GM12878 (cell line): ENCODE measurements around the gene TOE1. TPM values are rescaled to one million over a fixed set of nuclear protein-coding genes. Genes with fewer than 3 reads are reported as not detected.

ENCODE experiments used
- ATAC-seq: fragments of 200-7000 bp; cut with Tn5 transposase; 3 replicates; pipeline ENCODE4 v1.9.1; 2020; ENCODE audit warnings: mild to moderate bottlenecking, moderate library complexity
- BruUV-seq: library from RNA; stranded (reverse); fragments of 400-500 nt; replicated peaks from 2 replicates; lab custom pipeline; 2021; lab: Mats Ljungman, UMichigan
- CTCF ChIA-PET: fragments of 300-600 bp; sonication (Branson Sonifier 250); formaldehyde crosslinking; extraction: SDS; loops from one replicate; lab custom pipeline; 2021; ENCODE audit warnings: inconsistent platforms; lab: Yijun Ruan, JAX
- POLR2A ChIA-PET: fragments of 350-600 bp; formaldehyde crosslinking; extraction: SDS; loops from one replicate; lab custom pipeline; 2021; ENCODE audit warnings: inconsistent platforms; lab: Charles Lee
- RAD21 ChIA-PET: fragments of 300-600 bp; sonication (Branson Sonifier 250); formaldehyde crosslinking; loops from one replicate; lab custom pipeline; 2023; ENCODE audit warnings: antibody characterized with exemption; ENCODE audit not compliant: unreplicated experiment; lab: Charles Lee
- SMC1A ChIA-PET: fragments of 300-600 bp; sonication (Branson Sonifier 250); formaldehyde crosslinking; loops from one replicate; lab custom pipeline; 2023; ENCODE audit not compliant: unreplicated experiment, uncharacterized antibody; lab: Charles Lee
- DNase-seq: peaks from one replicate; pipeline ENCODE4 v3.0.0-alpha.2; 2011; ENCODE audit warnings: low read depth, low spot score
- FAIRE-seq: peaks from 3 replicates; lab custom pipeline; 2011; peaks lifted over from hg19 to GRCh38; lab: Jason Lieb, UNC
- H2AFZ ChIP-seq: 2 replicates; pipeline ENCODE4 v1.6.0; 2011; ENCODE audit warnings: low read depth, low read length, control low read depth; ENCODE audit not compliant: control insufficient read depth
- H3K27ac ChIP-seq: 2 replicates; pipeline ENCODE4 v1.5.1; 2011; ENCODE audit warnings: control low read depth; ENCODE audit not compliant: control insufficient read depth, insufficient read depth
- H3K27me3 ChIP-seq, 2 experiments: replicated peaks in 1 of 2; 2 replicates each; pipeline versions ENCODE4 v1.6.0 to v1.6.1; 2011; ENCODE audit warnings: low read length in 1 of 2; ENCODE audit not compliant: control insufficient read depth in 2 of 2, insufficient read depth in 2 of 2
- H3K36me3 ChIP-seq, 2 experiments: 2 replicates each; pipeline ENCODE4 v1.5.1; 2011; ENCODE audit warnings: low read length in 1 of 2; ENCODE audit not compliant: control insufficient read depth in 2 of 2, insufficient read depth in 2 of 2
- H3K4me1 ChIP-seq: 2 replicates; pipeline ENCODE4 v1.6.1; 2011; ENCODE audit warnings: mild to moderate bottlenecking, low read length, moderate library complexity, mixed read lengths; ENCODE audit not compliant: control insufficient read depth, insufficient read depth
- H3K4me2 ChIP-seq: 2 replicates; pipeline ENCODE4 v1.6.0; 2011; ENCODE audit warnings: control low read depth; ENCODE audit not compliant: control insufficient read depth, insufficient read depth
- H3K4me3 ChIP-seq: fragments of 200-600 bp; sonication (generic); 2 replicates; pipeline ENCODE4 v1.5.1; 2016
- H3K79me2 ChIP-seq: 2 replicates; pipeline ENCODE4 v1.6.0; 2011; ENCODE audit warnings: low read length; ENCODE audit not compliant: control insufficient read depth, insufficient read depth
- H3K9ac ChIP-seq: 2 replicates; pipeline ENCODE4 v1.8.0; 2011; ENCODE audit warnings: low read length, control low read depth, mixed read lengths; ENCODE audit not compliant: control insufficient read depth, insufficient read depth
- H3K9me3 ChIP-seq: replicated peaks from 3 replicates; pipeline ENCODE4 v1.5.1; 2011; ENCODE audit warnings: mild to moderate bottlenecking, low read length; ENCODE audit not compliant: control insufficient read depth, insufficient read depth
- H4K20me1 ChIP-seq: 2 replicates; pipeline ENCODE4 v1.6.0; 2011; ENCODE audit not compliant: control insufficient read depth, insufficient read depth
- CBX5 ChIP-seq: sonication (generic); IDR thresholded peaks from 2 replicates; pipeline ENCODE4 v1.6.1; 2016; ENCODE audit warnings: low read depth, moderate library complexity, mild to moderate bottlenecking, inconsistent platforms
- EED ChIP-seq: sonication (generic); IDR thresholded peaks from 2 replicates; pipeline ENCODE4 v1.6.1; 2016; ENCODE audit warnings: antibody characterized with exemption, low read depth
- IKZF2 ChIP-seq, 2 experiments: fragments of 450-650 bp; IDR thresholded peaks; 2 replicates each; pipeline ENCODE4 v1.6.1; 2017; ENCODE audit warnings: mild to moderate bottlenecking in 2 of 2, moderate library complexity in 2 of 2
- IRF4 ChIP-seq: IDR thresholded peaks from 2 replicates; pipeline ENCODE4 v1.6.1; 2011; ENCODE audit warnings: low read depth, low read length
- MEF2B ChIP-seq: fragments of 450-650 bp; IDR thresholded peaks from 2 replicates; pipeline ENCODE4 v1.6.1; 2018; ENCODE audit warnings: mild to moderate bottlenecking, moderate library complexity; ENCODE audit not compliant: partially characterized antibody, poor library complexity, severe bottlenecking
- MYB ChIP-seq: fragments of 150-350 bp; IDR thresholded peaks from 2 replicates; pipeline ENCODE4 v1.6.1; 2014; ENCODE audit warnings: mild to moderate bottlenecking, low read depth, low read length, borderline replicate concordance
- NBN ChIP-seq: fragments of 450-650 bp; IDR thresholded peaks from 2 replicates; pipeline ENCODE4 v1.6.1; 2016
- NFIC ChIP-seq: IDR thresholded peaks from 2 replicates; pipeline ENCODE4 v1.6.1; 2012; ENCODE audit warnings: low read depth, mild to moderate bottlenecking, inconsistent platforms, low read length, moderate library complexity
- NR2F1 ChIP-seq: fragments of 450-650 bp; conservative IDR thresholded peaks from 2 replicates; pipeline ENCODE4 v1.6.1; 2017; ENCODE audit warnings: mild to moderate bottlenecking
- RUNX3 ChIP-seq: IDR thresholded peaks from 2 replicates; pipeline ENCODE4 v1.6.1; 2012; ENCODE audit warnings: low read length, inconsistent platforms
- SPI1 ChIP-seq: IDR thresholded peaks from 2 replicates; pipeline ENCODE4 v1.6.1; 2011; ENCODE audit warnings: low read depth, mild to moderate bottlenecking, low read length, moderate library complexity, borderline replicate concordance; ENCODE audit not compliant: insufficient read depth
- TBL1XR1 ChIP-seq: IDR thresholded peaks from 2 replicates; pipeline ENCODE4 v1.6.1; 2012; ENCODE audit warnings: low read depth, low read length, improper control_type of control experiment
- TCF12 ChIP-seq: IDR thresholded peaks from 2 replicates; pipeline ENCODE4 v1.6.1; 2011; ENCODE audit warnings: low read depth, mild to moderate bottlenecking, low read length
- in situ Hi-C: fragments of 300-500 bp; cut with MboI; formaldehyde crosslinking; loops from 9 replicates; pipeline ENCODE4 v1.14.3; 2018; ENCODE audit warnings: mixed read lengths
- intact Hi-C: fragments of 100-400 bp; cut with micrococcal nuclease; formaldehyde crosslinking; loops from one replicate; pipeline ENCODE4 v1.14.2; 2022; ENCODE audit not compliant: unreplicated experiment
- polyA plus RNA-seq, 11 experiments: library from polyadenylated mRNA; depleted of rRNA in 4 of 11; unstranded in 6 of 11; stranded (reverse) in 5 of 11; fragments of >200 nt; fragmentation: Nextera tagmentation in 4 of 11; fragmentation: Illumina TruSeq in 1 of 11; extraction: Ambion mirVana in 4 of 11; extraction: Trizol in 1 of 11; gene quantifications; 1 replicate in 1 of 11; 2 replicates in 10 of 11; pipeline versions ENCODE4 v1.2.1 to v1.2.3, GENCODE V29; 2011 to 2016; ENCODE audit warnings: inconsistent platforms in 2 of 11, missing spikeins in 2 of 11, low read depth in 1 of 11
- total RNA-seq, 4 experiments: library from RNA; depleted of rRNA in 3 of 4; stranded (reverse); fragments of >200 nt in 3 of 4; fragmentation: Illumina TruSeq in 1 of 4; extraction: Trizol in 1 of 4; gene quantifications; 2 replicates each; pipeline versions ENCODE4 v1.2.1 to v1.2.3, GENCODE V29; 2013 to 2021
- TF ChIP-seq, protein P1 (sequence below): fragments of 450-650 bp; conservative IDR thresholded peaks from 2 replicates; pipeline ENCODE4 v1.6.1; 2017; ENCODE audit warnings: mild to moderate bottlenecking, moderate library complexity

TOE1 gene
- total and polyA plus RNA-seq, 10 of the 15 experiments (the other 5 are each of a cell fraction or from before 2014, with no cell fraction given): 22.7 to 38.0 (median 33.3) TPM

DNA sequence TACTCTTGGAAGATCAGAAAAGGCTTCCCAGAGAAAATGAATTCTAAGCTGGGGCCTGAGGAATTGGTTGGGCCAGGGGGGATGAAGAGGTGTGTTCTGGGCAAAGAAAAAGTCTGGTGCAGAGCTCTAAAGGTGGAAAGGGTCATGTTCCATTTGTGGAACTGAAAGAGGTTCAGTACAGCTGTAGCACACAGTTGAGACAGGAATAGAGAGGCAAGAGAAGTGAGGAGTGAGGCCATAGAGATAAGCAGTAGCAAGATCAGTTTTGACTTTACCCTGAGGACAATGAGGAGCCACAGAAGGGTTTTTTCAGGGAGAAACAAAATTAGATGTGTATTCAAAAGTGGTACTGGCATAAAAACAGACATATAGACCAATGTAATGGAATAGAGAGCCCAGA, 30.6 kb downstream of the TOE1 start:
- FAIRE-seq (no peak), ATAC-seq (peak; percentile 85), DNase-seq (peak; percentile 39)
- no peak for TF ChIP-seq MEF2B
- TF ChIP-seq IKZF2 (IDR thresholded peaks at IDR 0.05): peak; percentile 57 to 61; a peak in 3 of 4 replicates
- TF ChIP-seq NR2F1: peak; percentile 37; the same call in 1 of the 2 replicates
- peak; percentile 36; the same call in 1 of the 2 replicates for TF ChIP-seq IRF4
- 0 out of 2 replicates have a peak, but pooled peaks have one; percentile 32 for TF ChIP-seq RUNX3
- TF ChIP-seq TCF12: no peak
- TF ChIP-seq NFIC: 0 out of 2 replicates have a peak, but pooled peaks have one; percentile 30
- 0 out of 2 replicates have a peak, but pooled peaks have one; percentile 34 for TF ChIP-seq NBN
- TF ChIP-seq EED: 0 out of 2 replicates have a peak, but pooled peaks have one; percentile 44
- TF ChIP-seq TBL1XR1: no peak
- no peak for TF ChIP-seq MYB
- TF ChIP-seq, protein P1, sequence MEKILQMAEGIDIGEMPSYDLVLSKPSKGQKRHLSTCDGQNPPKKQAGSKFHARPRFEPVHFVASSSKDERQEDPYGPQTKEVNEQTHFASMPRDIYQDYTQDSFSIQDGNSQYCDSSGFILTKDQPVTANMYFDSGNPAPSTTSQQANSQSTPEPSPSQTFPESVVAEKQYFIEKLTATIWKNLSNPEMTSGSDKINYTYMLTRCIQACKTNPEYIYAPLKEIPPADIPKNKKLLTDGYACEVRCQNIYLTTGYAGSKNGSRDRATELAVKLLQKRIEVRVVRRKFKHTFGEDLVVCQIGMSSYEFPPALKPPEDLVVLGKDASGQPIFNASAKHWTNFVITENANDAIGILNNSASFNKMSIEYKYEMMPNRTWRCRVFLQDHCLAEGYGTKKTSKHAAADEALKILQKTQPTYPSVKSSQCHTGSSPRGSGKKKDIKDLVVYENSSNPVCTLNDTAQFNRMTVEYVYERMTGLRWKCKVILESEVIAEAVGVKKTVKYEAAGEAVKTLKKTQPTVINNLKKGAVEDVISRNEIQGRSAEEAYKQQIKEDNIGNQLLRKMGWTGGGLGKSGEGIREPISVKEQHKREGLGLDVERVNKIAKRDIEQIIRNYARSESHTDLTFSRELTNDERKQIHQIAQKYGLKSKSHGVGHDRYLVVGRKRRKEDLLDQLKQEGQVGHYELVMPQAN: no peak
- peak; percentile 75; the same call in 1 of the 2 replicates for TF ChIP-seq SPI1
- TF ChIP-seq CBX5: 0 out of 2 replicates have a peak, but pooled peaks have one; percentile 36
- peaks cover 41% of the 10 kb centered on the region for H3K4me1 ChIP-seq
- RAD21 ChIA-PET: interaction anchor here (1.2 to 2.0 kb wide), 4 partner anchors 9 to 121 kb away, joined by 3 to 8 read pairs (median 5); partner anchors contain the start of gene TESK2
- no peaks in the 10 kb centered on the region for H3K27me3 ChIP-seq
- peak overlapping the region; percentile 15; the same call in 1 of the 2 replicates for H3K4me2 ChIP-seq
- no peaks in the 10 kb centered on the region for H3K36me3 ChIP-seq
- H3K27ac ChIP-seq: peak overlapping the region; percentile 3
- BruUV-seq: no TSS peak
- H4K20me1 ChIP-seq: no peaks in the 10 kb centered on the region
- H2AFZ ChIP-seq: no peak overlapping the region
- POLR2A ChIA-PET: interaction anchor here (1.3 kb wide), 1 partner anchor 120 kb away, joined by 3 read pairs; the partner anchor contains the start of gene TESK2
- no peak overlapping the region for H3K4me3 ChIP-seq
- CTCF ChIA-PET: interaction anchor here (1.0 to 2.0 kb wide), 3 partner anchors 10 to 124 kb away, joined by 3 to 5 read pairs (median 3); no protein-coding TSS in a partner anchor
- H3K9me3 ChIP-seq: no peaks in the 10 kb centered on the region
- SMC1A ChIA-PET: interaction anchor here (0.9 to 3.0 kb wide), 6 partner anchors 11 to 472 kb away, joined by 3 to 18 read pairs (median 4); partner anchors contain the start of gene TESK2
- H3K79me2 ChIP-seq: no peaks in the 10 kb centered on the region
- intact Hi-C loops: no loop called here
- in situ Hi-C loops: no loop called here
- H3K9ac ChIP-seq: no peak overlapping the region
